Fibroblast of mammary gland (primary cell): ENCODE measurements around the gene LAMTOR2.
A peak's percentile ranks its signal among the peaks of the same experiment; 100 is the strongest.

Experiments used
- DNase-seq: peaks from one replicate; pipeline ENCODE4 v3.0.0-alpha.2; 2010; ENCODE audit warnings: low read depth
- H3K4me3 ChIP-seq: 2 replicates; pipeline ENCODE4 v1.5.1; 2011; ENCODE audit warnings: low read depth, mild to moderate bottlenecking, low read length, moderate library complexity; ENCODE audit not compliant: control insufficient read depth
- TF ChIP-seq, protein P1 (sequence below): conservative IDR thresholded peaks from 2 replicates; pipeline ENCODE4 v1.5.1; 2011; ENCODE audit warnings: low read depth, low read length, inconsistent platforms; ENCODE audit not compliant: control insufficient read depth, insufficient read depth

LAMTOR2 gene

DNA sequence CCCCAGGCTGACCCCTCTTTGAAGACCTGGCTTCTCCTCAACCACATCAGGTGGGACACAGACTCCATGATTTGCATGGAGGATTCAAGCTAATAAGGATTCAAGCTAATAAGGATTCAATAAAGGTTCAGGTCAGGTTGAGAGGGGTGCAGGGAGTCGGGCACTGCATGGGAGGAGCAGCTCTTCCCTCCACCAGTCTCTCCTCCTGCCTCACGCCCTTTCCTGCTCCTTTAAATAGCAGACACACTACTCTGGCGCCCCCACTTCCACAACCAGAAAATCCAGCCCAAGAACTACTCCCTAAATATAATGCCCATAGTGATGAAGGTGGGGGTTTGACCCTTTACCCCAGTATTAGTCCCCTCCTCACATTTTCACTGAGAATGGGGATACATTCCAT lies 20.6 kb downstream of the LAMTOR2 start:
- H3K4me3 ChIP-seq = no peak overlapping the region
- TF ChIP-seq, protein P1, sequence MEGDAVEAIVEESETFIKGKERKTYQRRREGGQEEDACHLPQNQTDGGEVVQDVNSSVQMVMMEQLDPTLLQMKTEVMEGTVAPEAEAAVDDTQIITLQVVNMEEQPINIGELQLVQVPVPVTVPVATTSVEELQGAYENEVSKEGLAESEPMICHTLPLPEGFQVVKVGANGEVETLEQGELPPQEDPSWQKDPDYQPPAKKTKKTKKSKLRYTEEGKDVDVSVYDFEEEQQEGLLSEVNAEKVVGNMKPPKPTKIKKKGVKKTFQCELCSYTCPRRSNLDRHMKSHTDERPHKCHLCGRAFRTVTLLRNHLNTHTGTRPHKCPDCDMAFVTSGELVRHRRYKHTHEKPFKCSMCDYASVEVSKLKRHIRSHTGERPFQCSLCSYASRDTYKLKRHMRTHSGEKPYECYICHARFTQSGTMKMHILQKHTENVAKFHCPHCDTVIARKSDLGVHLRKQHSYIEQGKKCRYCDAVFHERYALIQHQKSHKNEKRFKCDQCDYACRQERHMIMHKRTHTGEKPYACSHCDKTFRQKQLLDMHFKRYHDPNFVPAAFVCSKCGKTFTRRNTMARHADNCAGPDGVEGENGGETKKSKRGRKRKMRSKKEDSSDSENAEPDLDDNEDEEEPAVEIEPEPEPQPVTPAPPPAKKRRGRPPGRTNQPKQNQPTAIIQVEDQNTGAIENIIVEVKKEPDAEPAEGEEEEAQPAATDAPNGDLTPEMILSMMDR = no peak
- DNase-seq = no peak

DNA sequence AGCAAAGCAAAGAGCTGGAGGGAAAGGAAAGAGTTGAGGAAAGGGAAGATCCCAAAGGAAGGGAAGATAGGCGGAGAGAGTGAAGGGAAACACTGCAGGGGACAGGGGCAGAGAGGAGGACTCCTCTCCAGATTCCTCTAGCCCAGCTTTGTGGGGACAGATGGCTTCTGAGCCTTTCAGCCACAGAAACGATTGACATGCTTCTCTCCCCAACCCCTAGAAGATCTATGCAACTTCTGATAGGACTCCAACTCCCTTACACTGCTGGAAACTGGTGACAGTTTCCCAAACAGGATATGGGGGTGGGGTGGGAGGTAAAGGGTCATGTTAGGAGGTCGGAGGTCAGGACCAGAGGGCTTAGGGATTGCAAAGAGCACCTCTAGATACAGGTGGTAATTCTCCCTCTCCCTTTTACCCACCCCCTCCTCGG lies 21.2 kb downstream of the LAMTOR2 start:
- H3K4me3 ChIP-seq = no peak overlapping the region
- TF ChIP-seq, protein P1 = no peak
- DNase-seq = no peak

DNA sequence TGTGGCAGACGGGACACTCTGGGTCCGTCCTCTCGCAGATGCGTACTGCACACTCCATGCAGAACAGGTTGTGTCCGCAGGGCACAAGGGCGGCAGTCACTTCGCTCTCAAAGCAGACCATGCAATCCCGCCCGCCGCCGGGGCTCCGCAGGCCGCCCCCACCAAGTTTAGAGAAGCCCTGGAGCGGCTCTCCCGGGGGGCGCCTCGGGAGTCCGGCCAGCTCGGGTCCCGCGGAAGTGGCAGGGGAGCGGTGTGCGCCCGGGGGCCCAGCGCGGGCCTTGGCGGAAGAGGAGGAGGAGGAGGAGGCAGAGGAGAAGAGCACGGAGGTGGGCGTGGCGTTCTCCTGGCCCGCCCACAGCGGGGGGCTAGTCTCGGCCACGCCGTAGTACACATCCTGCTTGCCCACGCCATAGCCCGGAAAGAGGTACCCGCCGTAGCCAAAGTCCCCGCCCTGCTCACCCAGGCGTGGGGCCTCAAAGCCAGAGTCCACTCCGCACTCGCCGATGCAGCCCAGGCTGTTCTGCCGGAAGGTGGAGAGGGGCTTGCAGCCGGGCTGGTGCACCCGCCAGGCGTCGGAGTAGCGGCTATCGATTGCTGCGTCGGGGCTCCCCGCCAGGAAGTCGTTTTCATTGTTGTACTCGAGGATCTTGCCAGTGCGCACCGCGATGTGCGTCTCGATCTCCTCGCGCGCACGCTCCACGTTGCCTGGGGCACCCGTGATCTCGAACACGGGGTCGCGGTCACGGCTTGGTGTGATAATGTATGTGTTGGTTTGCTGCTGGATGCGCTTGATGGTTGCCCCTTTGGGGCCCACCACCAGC lies 22.2 kb downstream of the LAMTOR2 start:
- peak; percentile 22 for DNase-seq
- TF ChIP-seq, protein P1 = no peak
- peak overlapping the region; percentile 40 for H3K4me3 ChIP-seq

DNA sequence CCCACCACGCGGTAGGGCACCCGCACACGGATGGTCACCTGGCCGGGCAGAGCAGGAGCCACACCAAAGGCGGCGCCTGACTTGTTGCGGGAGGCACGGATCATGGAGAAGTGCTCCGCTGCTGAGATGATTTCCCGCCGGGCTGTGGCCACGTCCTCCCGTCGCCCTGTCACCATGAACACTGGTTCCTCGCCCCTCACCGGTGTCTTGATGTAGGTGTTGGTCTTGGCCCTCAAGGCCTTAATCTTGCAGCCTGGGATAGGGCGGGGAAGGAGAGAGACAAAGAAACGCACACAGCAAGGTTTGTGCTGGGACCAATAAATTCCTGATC lies 22.8 kb downstream of the LAMTOR2 start:
- no peak for DNase-seq
- no peak overlapping the region for H3K4me3 ChIP-seq
- TF ChIP-seq, protein P1 = no peak

DNA sequence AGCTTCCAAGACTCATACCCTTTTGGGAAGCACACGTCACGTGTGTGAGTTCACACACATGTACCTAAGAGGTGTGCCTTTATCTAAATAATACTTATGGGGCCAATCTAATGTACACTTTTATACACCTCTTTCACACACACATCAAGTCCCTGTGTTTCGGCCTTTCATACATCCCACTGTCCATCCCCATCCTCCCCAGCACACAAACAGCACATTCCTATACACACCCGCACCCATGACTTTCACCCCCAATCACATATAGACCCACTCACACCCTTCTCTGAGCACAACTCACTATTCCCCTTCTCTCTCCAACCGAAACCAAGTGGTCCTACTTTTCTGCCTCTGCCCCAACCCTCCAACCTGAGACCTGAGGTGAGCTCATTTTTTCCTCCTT lies 24.1 kb downstream of the LAMTOR2 start:
- no peak overlapping the region for H3K4me3 ChIP-seq
- TF ChIP-seq, protein P1 = no peak
- DNase-seq = no peak

GRCh38 chr1:156079762-156080161 lies 25.2 kb downstream of the LAMTOR2 start:
- DNase-seq = no peak
- no peak overlapping the region for H3K4me3 ChIP-seq
- TF ChIP-seq, protein P1 = no peak

GRCh38 chr1:156080241-156080862 lies 25.8 kb downstream of the LAMTOR2 start:
- no peak overlapping the region for H3K4me3 ChIP-seq
- no peak for DNase-seq
- TF ChIP-seq, protein P1 = no peak
